Muscle layer of duodenum (tissue), 2 donors: ENCODE measurements around the gene UBE2L6.

Source experiments
- H3K27ac ChIP-seq: one replicate; pipeline ENCODE4 v1.7.0; 2013; ENCODE audit warnings: mild to moderate bottlenecking, low read length
- H3K27me3 ChIP-seq: one replicate; pipeline ENCODE4 v1.7.0; 2013; ENCODE audit warnings: low read depth, mild to moderate bottlenecking, control low read depth, low read length
- H3K36me3 ChIP-seq, 2 donors: one replicate each; pipeline ENCODE4 v1.7.0; 2013; ENCODE audit warnings: low read length in 2 of 2, control low read depth in 1 of 2, mild to moderate bottlenecking in 1 of 2; ENCODE audit not compliant: insufficient read depth in 2 of 2, control insufficient read depth in 1 of 2
- H3K4me1 ChIP-seq, 2 donors: one replicate each; pipeline ENCODE4 v1.7.0; 2013; ENCODE audit warnings: low read length in 2 of 2, mild to moderate bottlenecking in 2 of 2, control low read depth in 1 of 2, moderate library complexity in 1 of 2; ENCODE audit not compliant: insufficient read depth in 2 of 2, control insufficient read depth in 1 of 2
- H3K4me3 ChIP-seq, 2 donors: one replicate each; pipeline ENCODE4 v1.7.0; 2013; ENCODE audit warnings: low read length in 2 of 2, low read depth in 1 of 2, mild to moderate bottlenecking in 1 of 2
- H3K9me3 ChIP-seq, 2 donors: one replicate each; pipeline ENCODE4 v1.7.0; 2013; ENCODE audit warnings: low read length in 2 of 2, control low read depth in 1 of 2, mild to moderate bottlenecking in 1 of 2; ENCODE audit not compliant: control insufficient read depth in 1 of 2
- donor health status: healthy.

Gene UBE2L6

DNA sequence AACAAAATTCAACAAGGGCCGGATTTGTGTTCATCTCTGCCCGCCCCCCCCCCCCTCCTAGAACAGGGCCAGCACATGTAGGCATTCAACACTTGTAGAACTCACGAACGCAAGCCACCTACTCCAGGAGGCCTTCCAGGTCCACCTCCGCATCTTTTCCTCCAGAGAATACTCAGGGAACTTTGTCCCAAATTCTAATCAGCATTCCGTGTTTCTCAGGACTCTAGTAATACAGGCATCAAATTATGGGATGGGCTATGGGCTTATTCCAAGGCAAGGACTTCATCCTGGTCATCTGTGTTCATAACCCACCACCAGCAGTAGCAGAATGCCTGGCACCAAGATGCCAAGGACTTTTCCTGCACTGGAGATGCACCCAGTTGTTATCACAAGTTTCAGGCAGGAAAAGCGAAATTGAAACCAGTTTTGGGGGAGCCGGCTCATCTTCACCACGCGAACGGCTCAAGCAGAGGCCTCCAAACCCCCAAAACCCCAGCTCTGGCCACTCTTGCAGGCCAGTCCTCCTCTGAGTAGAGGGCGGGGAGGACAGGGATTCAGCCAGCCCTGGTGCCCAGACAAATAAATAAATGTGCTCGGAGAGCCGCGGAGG, 462 bp downstream of the UBE2L6 start:
- Histone ChIP-seq H3K9me3 (no peaks in the 10 kb centered on the region), H3K4me3 (peak overlapping the region; percentile 95 to 98), H3K27ac (peak overlapping the region; percentile 78), H3K4me1 (peaks cover 5 to 16% of the 10 kb centered on the region in 2 donors), H3K36me3 (no peaks in the 10 kb centered on the region), H3K27me3 (no peaks in the 10 kb centered on the region)

DNA sequence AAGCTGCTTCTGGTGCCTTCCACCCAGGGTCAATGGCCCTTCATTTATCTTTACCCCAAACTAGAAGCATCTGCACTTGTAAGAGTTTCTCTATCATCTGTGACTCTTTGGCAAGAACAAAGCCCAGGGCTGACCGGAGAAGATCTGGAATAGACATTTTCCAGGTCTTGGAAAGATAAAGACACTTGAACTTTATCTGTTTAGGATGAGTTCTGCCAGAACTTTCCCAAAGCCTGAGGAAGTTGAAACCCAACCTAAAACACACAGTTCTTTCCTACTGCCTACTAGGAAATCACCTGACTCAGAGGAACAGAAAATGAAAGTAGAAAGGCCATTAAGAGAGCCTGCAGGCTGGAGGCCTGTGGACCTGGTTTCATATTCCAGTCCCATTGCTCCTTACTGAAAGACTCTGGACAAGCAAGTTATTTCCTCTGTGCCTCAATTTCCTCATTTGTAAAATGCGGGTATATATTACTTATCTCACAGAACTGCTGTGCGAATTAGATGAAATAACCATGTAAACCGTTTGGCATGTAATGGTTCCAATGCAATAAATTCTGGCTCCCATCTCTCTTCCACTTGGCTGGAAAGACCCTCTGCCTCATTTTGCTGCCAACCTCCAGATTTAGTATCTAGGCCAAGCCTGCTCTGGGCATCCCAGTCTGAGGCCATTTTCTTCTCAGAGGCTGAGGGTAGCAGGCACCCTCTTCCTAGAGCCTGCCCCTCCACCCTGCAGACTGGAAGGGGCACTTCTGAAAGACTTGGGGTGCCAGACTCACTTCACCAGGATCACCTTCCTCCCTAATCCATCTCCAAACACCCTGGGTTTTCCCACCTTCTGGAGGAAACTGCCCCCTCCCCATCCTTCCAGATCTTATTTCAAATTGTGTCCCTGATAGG, 1.2 kb downstream of the UBE2L6 start:
- H3K27me3 ChIP-seq: no peaks in the 10 kb centered on the region
- peak overlapping the region; percentile 68 to 95 for H3K4me3 ChIP-seq
- H3K27ac ChIP-seq: peak overlapping the region; percentile 83
- no peaks in the 10 kb centered on the region for H3K9me3 ChIP-seq
- no peaks in the 10 kb centered on the region for H3K36me3 ChIP-seq
- H3K4me1 ChIP-seq: peaks cover 5 to 16% of the 10 kb centered on the region in 2 donors

DNA sequence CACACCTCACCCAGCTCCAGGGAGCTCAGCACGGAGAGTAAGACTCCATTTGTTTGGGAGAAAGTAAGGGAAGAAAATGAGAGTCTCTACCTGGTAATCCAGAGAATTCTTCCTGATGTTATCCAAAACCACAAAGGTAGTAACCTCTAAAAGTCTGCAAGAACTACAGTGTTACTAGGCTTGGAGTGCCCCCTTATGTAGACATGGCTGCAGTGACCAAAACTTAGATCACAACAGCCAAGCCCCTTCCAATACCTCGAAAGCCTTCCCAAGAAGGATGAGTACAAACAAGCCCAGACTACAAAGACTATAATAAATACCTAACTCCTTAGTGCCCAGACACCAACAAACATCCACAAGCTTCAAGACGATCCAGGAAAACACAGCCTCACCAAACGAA, 4.9 kb downstream of the UBE2L6 start:
- H3K27me3 ChIP-seq: no peaks in the 10 kb centered on the region
- H3K4me3 ChIP-seq: no peak overlapping the region
- peaks cover 0 to 7% of the 10 kb centered on the region in 2 donors for H3K4me1 ChIP-seq
- H3K27ac ChIP-seq: no peak overlapping the region
- H3K36me3 ChIP-seq: peaks cover 13 to 22% of the 10 kb centered on the region in 2 donors
- no peaks in the 10 kb centered on the region for H3K9me3 ChIP-seq

DNA sequence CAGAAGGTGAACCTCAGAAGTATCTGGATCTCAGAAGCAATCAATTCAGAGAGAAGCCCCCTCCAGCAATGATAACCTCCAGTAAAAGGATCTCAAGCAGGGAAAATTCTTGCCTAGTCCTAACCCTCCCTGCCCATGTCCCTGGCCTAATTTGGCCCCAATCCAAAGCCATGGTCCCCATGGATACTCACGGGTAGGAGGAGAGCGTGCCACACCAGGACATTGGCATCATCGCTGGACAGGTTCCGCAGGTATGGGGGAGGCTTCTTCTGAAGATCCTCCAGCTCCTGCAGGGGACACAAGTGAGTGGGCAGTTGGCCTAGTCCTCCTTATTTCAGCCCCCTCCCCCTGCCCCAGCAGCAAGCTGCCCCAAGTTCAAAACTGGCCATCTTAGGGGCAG, 7.3 kb downstream of the UBE2L6 start:
- H3K27me3 ChIP-seq: no peaks in the 10 kb centered on the region
- H3K36me3 ChIP-seq: peaks cover 29 to 30% of the 10 kb centered on the region in 2 donors
- no peaks in the 10 kb centered on the region for H3K4me1 ChIP-seq
- H3K27ac ChIP-seq: no peak overlapping the region
- no peak overlapping the region for H3K4me3 ChIP-seq
- no peaks in the 10 kb centered on the region for H3K9me3 ChIP-seq

DNA sequence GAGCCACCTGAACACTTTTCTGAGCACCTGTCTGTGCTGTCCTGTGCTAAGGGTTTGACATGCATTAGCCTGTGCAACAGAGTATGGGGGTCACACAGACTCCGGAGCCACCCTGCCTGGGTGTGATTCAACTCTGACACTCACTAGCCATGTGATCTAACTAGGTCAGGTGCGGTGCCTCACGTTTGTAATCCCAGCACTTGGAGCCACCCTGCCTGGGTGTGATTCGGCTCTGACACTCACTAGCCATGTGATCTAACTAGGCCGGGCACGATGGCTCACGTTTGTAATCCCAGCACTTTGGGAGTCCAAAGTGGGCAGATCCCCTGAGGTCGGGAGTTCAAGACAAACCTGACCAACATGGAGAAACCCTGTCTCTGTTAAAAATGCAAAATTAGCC, 11.4 kb downstream of the UBE2L6 start:
- no peaks in the 10 kb centered on the region for H3K27me3 ChIP-seq
- peaks cover 61 to 65% of the 10 kb centered on the region in 2 donors for H3K36me3 ChIP-seq
- no peaks in the 10 kb centered on the region for H3K4me1 ChIP-seq
- no peak overlapping the region for H3K4me3 ChIP-seq
- H3K9me3 ChIP-seq: no peaks in the 10 kb centered on the region
- H3K27ac ChIP-seq: no peak overlapping the region

DNA sequence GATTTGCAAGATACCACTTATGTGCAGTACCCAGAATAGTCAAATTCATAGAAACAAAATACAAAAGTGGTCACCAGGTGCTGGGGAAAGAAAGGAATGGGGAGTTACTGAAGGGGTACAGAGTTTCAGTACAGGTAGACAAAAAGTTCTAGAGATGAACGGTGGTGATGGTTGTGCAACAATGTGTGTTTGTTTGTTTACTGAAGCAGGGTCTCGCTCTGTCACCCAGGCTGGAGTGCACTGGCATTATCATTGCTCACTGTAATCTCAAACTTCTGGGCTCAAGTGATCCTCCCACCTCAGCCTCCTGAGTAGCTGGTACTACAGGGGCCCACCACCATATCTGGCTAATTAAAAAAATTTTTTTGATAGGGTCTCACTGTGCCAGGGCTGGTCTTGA, 12.1 kb downstream of the UBE2L6 start:
- H3K4me3 ChIP-seq: no peak overlapping the region
- H3K36me3 ChIP-seq: peaks cover 66 to 71% of the 10 kb centered on the region in 2 donors
- H3K4me1 ChIP-seq: no peaks in the 10 kb centered on the region

DNA sequence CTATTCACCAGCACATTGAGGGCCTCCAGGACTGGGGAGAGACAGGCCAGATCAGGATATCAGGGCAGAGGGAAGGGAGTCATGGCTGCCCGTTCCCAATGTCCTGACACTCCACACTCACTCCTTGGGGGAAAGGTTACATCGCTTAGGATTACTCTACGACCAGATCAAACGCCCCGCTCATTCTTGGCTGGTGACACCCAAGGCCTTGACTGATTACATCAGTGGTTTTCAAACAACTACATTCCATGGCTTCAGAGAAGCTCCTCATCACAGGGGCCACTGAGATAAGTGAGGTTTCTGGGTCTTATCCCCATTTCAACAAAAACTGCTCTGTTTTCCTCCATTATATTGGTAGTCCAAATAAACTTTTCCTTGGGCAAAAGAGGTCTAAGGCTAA, 15.0 kb downstream of the UBE2L6 start:
- Histone ChIP-seq H3K36me3 (peaks cover 51 to 68% of the 10 kb centered on the region in 2 donors), H3K27ac (no peak overlapping the region), H3K4me3 (no peak overlapping the region), H3K9me3 (no peaks in the 10 kb centered on the region), H3K27me3 (no peaks in the 10 kb centered on the region), H3K4me1 (no peaks in the 10 kb centered on the region)

More for the DNA sequence above, 12.1 kb downstream of the UBE2L6 start:
- H3K27ac ChIP-seq: no peak overlapping the region
- H3K27me3 ChIP-seq: no peaks in the 10 kb centered on the region
- no peaks in the 10 kb centered on the region for H3K9me3 ChIP-seq

DNA sequence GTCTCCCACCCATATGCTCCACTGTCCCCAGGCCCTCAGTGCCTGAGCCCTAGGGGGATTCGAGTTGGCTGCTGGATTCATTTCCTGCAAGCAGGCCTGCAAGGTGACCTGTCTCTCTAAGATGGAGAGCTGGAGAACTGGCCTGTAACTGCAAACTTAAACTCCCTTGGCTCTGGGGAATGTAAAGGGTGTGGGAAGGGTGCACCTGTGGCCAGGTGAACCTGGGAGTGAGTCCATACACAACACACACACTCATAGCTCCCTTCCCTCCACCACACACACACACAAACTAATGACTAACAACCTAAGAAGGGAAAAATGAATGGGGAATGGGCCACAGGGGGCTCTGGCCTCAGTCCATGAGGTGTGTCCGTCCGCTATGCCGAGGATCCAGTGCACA, 15.5 kb downstream of the UBE2L6 start:
- H3K36me3 ChIP-seq: peaks cover 49 to 68% of the 10 kb centered on the region in 2 donors
- H3K4me1 ChIP-seq: no peaks in the 10 kb centered on the region

DNA sequence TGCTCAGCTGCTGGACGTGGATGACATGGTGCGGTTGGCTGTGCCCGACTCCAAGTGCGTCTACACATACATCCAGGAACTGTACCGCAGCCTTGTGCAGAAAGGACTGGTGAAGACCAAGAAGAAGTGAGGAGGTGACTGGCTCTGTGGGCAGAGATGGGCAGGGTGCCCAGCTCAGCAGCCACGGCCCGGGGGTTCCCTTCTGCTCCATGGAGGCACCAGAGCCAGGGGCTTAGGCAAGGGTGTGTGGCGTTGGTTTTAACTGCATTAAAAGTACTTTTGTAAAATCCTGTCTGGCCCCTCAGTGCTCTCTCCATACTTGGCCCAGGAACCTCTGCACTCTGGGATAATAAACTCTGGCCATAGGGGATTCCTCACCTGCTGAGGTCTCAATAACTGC, 17.5 kb downstream of the UBE2L6 start:
- peaks cover 44 to 52% of the 10 kb centered on the region in 2 donors for H3K36me3 ChIP-seq
- H3K4me3 ChIP-seq: no peak overlapping the region
- no peaks in the 10 kb centered on the region for H3K9me3 ChIP-seq
- no peaks in the 10 kb centered on the region for H3K4me1 ChIP-seq
- no peaks in the 10 kb centered on the region for H3K27me3 ChIP-seq
- no peak overlapping the region for H3K27ac ChIP-seq

More for the DNA sequence above, 15.5 kb downstream of the UBE2L6 start:
- Histone ChIP-seq H3K4me3 (no peak overlapping the region), H3K27ac (no peak overlapping the region), H3K27me3 (no peaks in the 10 kb centered on the region), H3K9me3 (no peaks in the 10 kb centered on the region)

DNA sequence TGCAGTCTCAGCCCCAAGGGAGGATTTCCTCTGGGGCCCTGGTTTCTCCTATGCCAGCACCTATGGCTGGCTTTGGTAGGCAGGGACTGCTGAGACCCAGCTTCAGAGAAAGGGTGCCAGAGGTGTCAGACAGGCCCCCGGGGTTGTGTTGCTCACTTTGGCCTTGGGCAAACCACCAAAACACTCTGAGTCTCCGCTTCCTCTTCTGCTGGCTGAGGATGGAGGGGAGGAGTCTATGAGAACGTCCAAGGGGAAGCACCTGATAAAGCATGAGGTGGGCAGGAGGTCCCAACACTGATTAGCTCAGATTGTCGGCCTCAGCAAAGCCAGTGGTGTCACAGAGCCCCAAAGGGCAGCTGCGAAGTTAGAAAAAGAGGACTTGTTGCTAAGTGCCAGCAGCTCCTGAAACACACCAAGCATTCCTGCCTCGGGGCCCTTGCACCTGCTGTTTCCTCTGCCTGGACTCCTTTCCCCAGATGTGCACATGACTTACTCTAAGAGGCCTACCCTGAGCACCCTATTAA, 19.6 kb downstream of the UBE2L6 start:
- Histone ChIP-seq H3K4me3 (no peak overlapping the region), H3K27me3 (no peaks in the 10 kb centered on the region), H3K4me1 (no peaks in the 10 kb centered on the region), H3K27ac (no peak overlapping the region), H3K9me3 (no peaks in the 10 kb centered on the region), H3K36me3 (peaks cover 30 to 34% of the 10 kb centered on the region in 2 donors)

DNA sequence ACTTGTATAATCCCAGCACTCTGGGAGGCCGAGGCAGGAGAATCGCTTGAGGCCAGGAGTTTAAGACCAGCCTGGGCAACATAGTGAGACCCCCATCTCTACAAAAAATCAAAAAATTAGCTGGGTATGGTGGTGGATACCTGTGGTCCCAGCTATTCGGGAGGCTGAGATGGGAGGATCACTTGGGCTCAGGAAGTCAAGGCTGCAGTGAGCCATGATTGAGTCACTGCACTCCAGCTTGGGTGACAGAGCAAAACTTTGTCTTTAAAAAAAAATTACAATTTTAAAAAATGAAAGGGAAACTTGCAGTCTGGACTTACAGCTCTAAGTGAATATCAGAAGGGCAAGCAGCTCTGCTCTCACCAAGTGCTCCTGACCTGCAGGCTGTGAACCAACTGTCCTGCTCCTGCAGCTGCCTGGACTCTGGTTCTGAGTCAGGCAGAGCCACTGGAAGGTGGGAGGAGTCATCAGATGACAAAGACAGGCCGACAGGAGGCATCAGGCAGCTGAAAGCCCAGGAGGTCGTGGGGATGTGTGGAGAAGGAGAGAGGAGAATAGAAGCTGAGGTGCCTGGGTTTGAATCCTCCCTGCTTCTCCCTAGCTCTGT, 20.5 kb downstream of the UBE2L6 start:
- no peak overlapping the region for H3K4me3 ChIP-seq
- no peaks in the 10 kb centered on the region for H3K27me3 ChIP-seq
- no peaks in the 10 kb centered on the region for H3K4me1 ChIP-seq
- no peak overlapping the region for H3K27ac ChIP-seq
- no peaks in the 10 kb centered on the region for H3K9me3 ChIP-seq
- H3K36me3 ChIP-seq: peaks cover 21 to 25% of the 10 kb centered on the region in 2 donors
